Osteoblast (primary cell): ENCODE data around the gene CELF5. TPM values are rescaled to one million over a fixed set of nuclear protein-coding genes. Genes with fewer than 3 reads are reported as not detected.
"Not testable (repeated sequence)": the region's sequence is repeated elsewhere in the genome, so short reads cannot be mapped to it uniquely, and the experiment has no call there.

Experiments
- DNase-seq: peaks from one replicate; pipeline ENCODE4 v3.0.0; 2011; ENCODE audit warnings: low spot score, mixed read lengths; ENCODE audit not compliant: insufficient read length; ENCODE audit errors: missing footprints
- H2AFZ ChIP-seq: 2 replicates; pipeline ENCODE4 v1.6.0; 2011; ENCODE audit warnings: mild to moderate bottlenecking, low read length
- H3K27ac ChIP-seq: 2 replicates; pipeline ENCODE4 v1.5.1; 2011; ENCODE audit warnings: mild to moderate bottlenecking, low read depth, low read length, moderate library complexity
- H3K27me3 ChIP-seq: 2 replicates; pipeline ENCODE4 v1.6.0; 2012; ENCODE audit warnings: mild to moderate bottlenecking, control low read depth, inconsistent platforms, low read length, moderate library complexity; ENCODE audit not compliant: insufficient read depth
- H3K36me3 ChIP-seq: 2 replicates; pipeline ENCODE4 v1.5.1; 2011; ENCODE audit warnings: mild to moderate bottlenecking, low read length, control low read depth, moderate library complexity; ENCODE audit not compliant: insufficient read depth
- H3K4me1 ChIP-seq: 2 replicates; pipeline ENCODE4 v1.5.1; 2011; ENCODE audit warnings: mild to moderate bottlenecking, low read length, control low read depth, moderate library complexity; ENCODE audit not compliant: insufficient read depth
- H3K4me2 ChIP-seq: 2 replicates; pipeline ENCODE4 v1.6.0; 2011; ENCODE audit warnings: mild to moderate bottlenecking, low read length; ENCODE audit not compliant: insufficient read depth
- H3K4me3 ChIP-seq: fragments of 200-600 bp; sonication (generic); 3 replicates; pipeline ENCODE4 v1.5.1; 2012; ENCODE audit warnings: mild to moderate bottlenecking, low read length, inconsistent platforms; ENCODE audit not compliant: insufficient read depth
- H3K79me2 ChIP-seq: 2 replicates; pipeline ENCODE4 v1.6.0; 2012; ENCODE audit warnings: mild to moderate bottlenecking, low read length, control low read depth, inconsistent platforms; ENCODE audit not compliant: insufficient read depth
- H3K9me3 ChIP-seq: 2 replicates; pipeline ENCODE4 v1.5.1; 2011; ENCODE audit warnings: low read depth, low read length, control low read depth
- H4K20me1 ChIP-seq: 2 replicates; pipeline ENCODE4 v1.6.0; 2012; ENCODE audit warnings: mild to moderate bottlenecking, low read length, control low read depth; ENCODE audit not compliant: insufficient read depth
- CTCF ChIP-seq: IDR thresholded peaks from 2 replicates; pipeline ENCODE4 v1.5.1; 2011; ENCODE audit warnings: mild to moderate bottlenecking, low read depth, low read length, moderate library complexity; ENCODE audit errors: extremely low read depth
- total RNA-seq: library from RNA; depleted of rRNA; stranded (reverse); fragments of >200 nt; gene quantifications from 2 replicates; pipeline ENCODE4 v1.2.3, GENCODE V29; 2012

Gene CELF5
- total RNA-seq, 1 donor: not detected

GRCh38 chr19:3333020-3333583, 108.6 kb downstream of the CELF5 start:
- TF ChIP-seq CTCF: no peak
- no peaks in the 10 kb centered on the region for H4K20me1 ChIP-seq
- peaks cover 25% of the 10 kb centered on the region for H3K4me1 ChIP-seq

GRCh38 chr19:3333662-3334061, 109.2 kb downstream of the CELF5 start:
- H3K36me3 ChIP-seq: no peaks in the 10 kb centered on the region
- H3K4me1 ChIP-seq: peaks cover 25% of the 10 kb centered on the region
- H3K9me3 ChIP-seq: no peaks in the 10 kb centered on the region
- no peak overlapping the region for H2AFZ ChIP-seq
- no peaks in the 10 kb centered on the region for H3K27me3 ChIP-seq
- DNase-seq: no peak
- H3K79me2 ChIP-seq: no peaks in the 10 kb centered on the region
- no peak overlapping the region for H3K4me2 ChIP-seq
- no peak overlapping the region for H3K27ac ChIP-seq
- no peak for TF ChIP-seq CTCF
- no peaks in the 10 kb centered on the region for H4K20me1 ChIP-seq
- H3K4me3 ChIP-seq: no peak overlapping the region

More at GRCh38 chr19:3333020-3333583, 108.6 kb downstream of the CELF5 start:
- H2AFZ ChIP-seq: no peak overlapping the region
- H3K36me3 ChIP-seq: no peaks in the 10 kb centered on the region
- H3K79me2 ChIP-seq: no peaks in the 10 kb centered on the region
- no peaks in the 10 kb centered on the region for H3K9me3 ChIP-seq
- H3K27me3 ChIP-seq: no peaks in the 10 kb centered on the region
- no peak for DNase-seq
- H3K4me2 ChIP-seq: no peak overlapping the region
- H3K27ac ChIP-seq: no peak overlapping the region
- H3K4me3 ChIP-seq: no peak overlapping the region

- not testable (repeated sequence) for H4K20me1 ChIP-seq, H3K79me2 ChIP-seq, H3K36me3 ChIP-seq, H3K27me3 ChIP-seq, H3K9me3 ChIP-seq, H3K4me3 ChIP-seq
- DNase-seq: peak; percentile 67
- Histone ChIP-seq H3K4me2 (peak overlapping the region; percentile 67), H2AFZ (peak overlapping the region; percentile 32), H3K27ac (peak overlapping the region; percentile 65), H3K4me1 (peaks cover 25% of the 10 kb centered on the region)
Observed at GRCh38 chr19:3334749-3335430, 110.4 kb downstream of the CELF5 start.

GRCh38 chr19:3335431-3336350, 111.2 kb downstream of the CELF5 start:
- Histone ChIP-seq H3K4me1 (peaks cover 25% of the 10 kb centered on the region), H3K9me3 (no peaks in the 10 kb centered on the region), H3K27me3 (no peaks in the 10 kb centered on the region), H3K4me3 (no peak overlapping the region), H4K20me1 (no peaks in the 10 kb centered on the region), H3K27ac (peak overlapping the region; percentile 65), H2AFZ (peak overlapping the region; percentile 32), H3K4me2 (peak overlapping the region; percentile 67), H3K36me3 (no peaks in the 10 kb centered on the region), H3K79me2 (no peaks in the 10 kb centered on the region)
- no peak for TF ChIP-seq CTCF
- DNase-seq: peak; percentile 93
